HG02943 (cell line): Measurements from ENCODE around the gene RAB6B.

Experiments
- ATAC-seq: cut with Tn5 transposase; IDR thresholded peaks from one replicate; pipeline ENCODE4 v1.9.1; 2021; ENCODE audit warnings: mild to moderate bottlenecking, low read depth, moderate library complexity; ENCODE audit not compliant: unreplicated experiment

RAB6B gene

DNA sequence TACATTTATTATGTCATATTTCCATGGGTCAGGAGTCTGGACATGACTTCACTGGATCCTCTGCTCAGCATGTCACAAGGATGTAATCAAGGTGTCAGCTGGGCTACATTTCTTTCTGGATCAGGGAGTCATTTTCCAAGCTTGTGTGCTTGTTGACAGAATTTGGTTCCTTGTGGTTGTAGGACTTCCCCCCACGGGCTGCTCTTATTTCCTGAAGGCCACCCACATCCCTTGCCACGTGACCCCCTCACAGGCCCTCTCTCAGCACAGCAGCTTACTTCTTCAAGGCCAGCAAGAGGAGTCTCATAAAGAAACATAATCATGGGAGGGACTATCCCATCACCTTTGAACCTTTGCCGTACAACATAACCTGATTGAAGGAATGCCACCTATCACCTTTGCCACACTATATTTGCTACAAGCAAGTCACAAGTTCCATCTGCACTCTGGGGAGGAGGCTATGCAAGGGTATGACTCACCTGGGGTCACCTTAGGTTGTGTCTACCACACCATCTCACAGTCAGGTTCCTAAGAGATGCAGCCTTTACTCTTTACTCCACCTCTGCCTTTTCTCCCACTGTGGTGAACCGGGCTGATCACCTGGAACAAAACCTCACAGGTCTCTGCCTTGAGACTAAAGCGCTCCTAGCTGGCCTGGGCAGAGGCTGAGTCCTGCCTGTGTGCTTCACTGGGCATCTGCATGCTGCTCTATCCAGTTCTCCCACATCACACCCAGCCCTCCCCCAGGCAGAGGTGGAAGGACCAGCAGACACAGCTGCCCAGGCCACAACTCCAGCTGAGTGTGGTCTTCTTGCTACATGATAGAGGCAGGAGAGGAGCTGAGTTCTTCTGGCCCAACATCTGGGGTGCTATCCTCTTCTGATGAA is 13.5 kb downstream of the RAB6B start:
- no peak for ATAC-seq

DNA sequence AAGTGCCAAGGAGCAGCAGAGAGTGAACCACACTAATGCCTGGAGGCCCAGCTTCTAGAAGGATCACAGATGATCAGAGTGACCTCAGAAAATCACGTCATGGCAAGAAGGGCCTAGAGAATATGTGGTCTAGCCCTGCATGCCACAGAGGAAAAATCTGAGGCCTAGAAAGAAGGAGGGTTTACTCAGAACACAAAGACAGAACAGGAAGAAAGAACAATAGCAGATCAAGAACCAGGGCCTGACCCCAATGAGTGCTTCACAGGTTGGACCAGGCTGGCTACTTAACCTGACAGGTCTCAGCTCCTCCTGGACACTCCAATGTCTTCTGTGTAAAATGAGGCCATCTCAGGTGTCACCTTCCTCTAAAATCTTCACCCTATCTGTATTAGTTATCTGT is 14.2 kb downstream of the RAB6B start:
- no peak for ATAC-seq

DNA sequence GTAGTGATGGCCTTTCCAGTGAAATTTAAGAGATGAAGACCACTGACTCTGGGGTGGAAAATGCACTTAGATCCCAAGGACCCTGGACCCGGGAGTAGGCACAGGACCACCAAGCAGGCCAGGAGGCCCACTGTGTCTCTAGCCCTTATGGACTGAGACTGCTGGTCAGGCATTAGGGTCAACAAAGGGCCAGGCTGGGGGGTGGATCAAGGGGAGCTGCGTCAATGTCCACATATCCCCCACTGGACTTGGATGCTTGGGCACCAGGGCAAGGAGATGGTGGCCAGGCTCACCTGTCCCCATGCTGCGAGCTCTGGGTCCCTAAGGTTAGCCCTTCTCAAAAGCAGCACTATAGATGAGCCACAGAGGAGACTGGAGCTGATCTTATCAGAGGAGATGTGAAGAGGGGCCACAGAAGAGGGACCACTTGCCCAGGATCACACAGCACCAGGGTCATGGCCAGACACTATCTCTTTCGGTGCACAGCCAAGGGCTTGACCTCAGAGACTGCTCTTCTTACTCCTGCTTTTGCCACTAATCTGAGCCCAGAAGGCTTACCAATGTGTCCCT is 14.7 kb downstream of the RAB6B start:
- ATAC-seq: no peak

DNA sequence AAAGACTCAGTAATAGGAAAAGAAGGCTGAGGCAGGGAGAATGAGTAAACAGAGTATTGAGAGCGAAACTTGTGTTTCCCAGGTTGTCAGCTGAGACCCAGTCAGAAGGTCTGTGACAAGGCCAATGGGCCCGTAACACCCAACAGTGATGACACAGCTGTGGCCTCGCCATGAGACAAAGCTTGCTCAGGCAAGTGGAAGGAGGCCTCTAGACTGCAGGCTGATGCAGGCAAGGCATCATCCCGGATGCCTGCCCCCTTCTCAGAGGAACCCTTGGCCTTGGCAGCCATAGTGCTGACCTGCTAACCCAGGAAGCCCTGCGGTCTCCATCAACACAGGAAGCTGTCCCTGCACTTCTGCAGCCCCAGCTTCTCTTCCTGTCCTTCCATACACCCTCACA is 15.4 kb downstream of the RAB6B start:
- no peak for ATAC-seq

DNA sequence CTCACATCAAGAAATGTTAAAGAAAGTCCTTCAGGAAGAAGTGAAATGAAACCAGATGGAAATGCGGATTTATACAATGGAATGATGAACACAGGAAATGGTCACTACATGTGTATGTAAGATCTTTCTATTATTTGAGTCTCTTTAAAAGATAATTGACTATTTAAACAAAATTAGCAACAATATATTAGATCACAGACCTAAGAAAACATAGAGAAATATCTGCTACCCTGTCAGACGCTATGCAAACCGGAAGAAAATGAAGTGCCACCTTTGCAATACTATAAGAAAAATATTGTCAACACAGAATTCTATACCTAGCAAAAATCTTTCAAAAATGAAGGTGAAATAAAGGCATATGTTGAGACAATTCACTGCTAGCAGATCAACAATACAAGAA is 17.2 kb downstream of the RAB6B start:
- no peak for ATAC-seq

DNA sequence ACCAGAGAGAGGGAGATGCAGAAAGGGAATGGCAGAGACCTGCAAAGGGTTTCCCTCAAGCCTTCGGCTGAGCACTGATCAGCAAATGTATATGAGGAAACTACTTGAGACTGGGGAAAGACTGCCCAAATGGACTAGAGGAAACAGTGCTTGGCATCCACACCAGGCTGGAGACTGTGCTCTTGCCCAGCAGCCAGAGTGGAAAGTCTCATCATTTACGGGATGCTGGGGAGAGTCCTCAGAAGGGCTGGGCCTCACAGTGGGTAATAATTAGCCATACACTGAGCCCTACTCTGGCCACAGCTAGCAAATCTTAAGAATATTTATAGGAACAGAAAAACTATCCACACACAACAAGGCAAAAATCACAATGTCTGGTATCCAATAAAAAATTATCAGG is 18.5 kb downstream of the RAB6B start:
- ATAC-seq: no peak

DNA sequence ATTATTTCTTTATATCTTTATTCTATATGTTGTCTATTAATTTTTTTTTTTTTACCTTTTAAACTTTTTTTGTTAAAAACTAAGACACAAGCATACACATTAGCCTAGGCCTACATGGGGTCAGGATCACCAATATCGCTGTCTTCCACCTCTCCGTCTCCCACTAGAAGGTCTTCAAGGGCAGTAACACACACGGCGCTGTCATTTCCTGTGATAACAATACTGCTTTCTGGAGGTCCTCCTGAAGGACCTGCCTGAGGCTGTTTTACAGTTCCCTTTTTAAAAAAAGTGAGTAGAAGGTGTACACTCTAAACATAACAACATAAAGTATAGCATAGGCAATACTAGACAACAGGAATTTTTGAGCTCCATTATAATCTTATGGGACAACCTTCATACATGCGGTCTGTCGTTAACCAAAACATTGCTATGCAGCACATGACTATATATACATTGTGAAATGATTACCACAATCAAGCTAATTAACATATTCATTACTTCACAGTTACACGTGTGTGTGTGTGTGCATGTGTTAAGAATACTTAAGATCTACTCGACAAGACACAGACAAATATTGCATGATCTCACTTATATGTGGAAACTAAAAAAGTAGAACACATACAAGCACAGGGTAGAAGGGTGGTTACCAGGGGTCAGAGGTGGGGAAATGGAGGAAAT is 20.8 kb downstream of the RAB6B start:
- ATAC-seq: no peak

DNA sequence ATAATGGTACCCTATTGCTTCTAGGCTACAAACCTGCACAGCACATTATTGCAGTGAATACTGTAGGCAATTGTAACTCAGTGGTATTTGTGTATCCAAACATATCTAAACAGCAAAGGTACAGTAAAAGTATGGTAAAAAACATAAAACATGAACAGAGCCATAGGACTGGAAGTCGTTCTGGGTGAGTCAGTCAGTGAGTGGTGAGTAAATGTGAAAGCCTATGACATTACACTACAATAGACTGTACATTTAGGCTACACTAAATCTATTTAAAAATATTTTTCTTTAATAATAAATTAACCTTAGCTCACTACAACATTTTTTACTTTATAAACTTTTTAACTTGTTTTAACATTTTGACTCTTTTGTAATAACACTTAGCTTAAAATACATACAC is 21.3 kb downstream of the RAB6B start:
- no peak for ATAC-seq

DNA sequence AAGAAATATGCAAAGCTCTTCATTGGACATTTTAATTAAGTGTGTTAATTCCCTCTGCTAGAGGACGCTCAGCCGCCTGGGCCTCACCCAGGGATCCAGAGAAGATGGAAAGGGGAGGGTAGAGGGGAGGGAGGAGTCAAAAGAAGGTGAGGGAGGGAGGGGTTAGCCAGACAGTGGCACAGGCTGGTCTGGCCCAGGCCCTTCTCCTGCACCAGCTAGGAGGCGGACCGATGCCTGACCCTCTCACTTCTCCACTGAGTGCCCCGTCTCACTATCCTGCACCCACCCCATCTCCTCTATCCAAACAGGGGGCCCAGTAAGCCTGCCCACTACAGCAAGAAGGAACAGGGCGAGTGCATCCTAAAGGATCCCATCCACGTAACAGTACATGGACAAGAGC is 22.9 kb downstream of the RAB6B start:
- ATAC-seq: no peak

DNA sequence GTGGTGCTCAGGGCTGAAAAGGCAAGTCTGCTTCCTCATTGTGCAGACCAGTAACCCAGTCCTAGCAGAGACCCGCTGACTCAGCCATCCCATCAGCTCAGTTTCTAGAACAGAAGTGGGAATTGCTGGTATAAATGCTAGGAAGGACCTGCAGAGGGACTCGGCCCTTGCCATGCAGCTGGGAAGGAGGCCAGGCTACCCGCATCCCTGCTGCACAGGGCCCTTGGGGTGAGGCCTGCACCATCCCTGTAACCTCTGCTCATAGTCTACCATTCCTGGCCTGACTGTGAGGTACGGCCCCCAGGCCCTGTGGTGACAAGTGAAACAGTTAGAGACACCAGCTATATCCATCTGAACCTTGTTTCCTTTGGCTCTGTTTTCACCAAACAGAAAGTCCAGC is 23.5 kb downstream of the RAB6B start:
- ATAC-seq: no peak

DNA sequence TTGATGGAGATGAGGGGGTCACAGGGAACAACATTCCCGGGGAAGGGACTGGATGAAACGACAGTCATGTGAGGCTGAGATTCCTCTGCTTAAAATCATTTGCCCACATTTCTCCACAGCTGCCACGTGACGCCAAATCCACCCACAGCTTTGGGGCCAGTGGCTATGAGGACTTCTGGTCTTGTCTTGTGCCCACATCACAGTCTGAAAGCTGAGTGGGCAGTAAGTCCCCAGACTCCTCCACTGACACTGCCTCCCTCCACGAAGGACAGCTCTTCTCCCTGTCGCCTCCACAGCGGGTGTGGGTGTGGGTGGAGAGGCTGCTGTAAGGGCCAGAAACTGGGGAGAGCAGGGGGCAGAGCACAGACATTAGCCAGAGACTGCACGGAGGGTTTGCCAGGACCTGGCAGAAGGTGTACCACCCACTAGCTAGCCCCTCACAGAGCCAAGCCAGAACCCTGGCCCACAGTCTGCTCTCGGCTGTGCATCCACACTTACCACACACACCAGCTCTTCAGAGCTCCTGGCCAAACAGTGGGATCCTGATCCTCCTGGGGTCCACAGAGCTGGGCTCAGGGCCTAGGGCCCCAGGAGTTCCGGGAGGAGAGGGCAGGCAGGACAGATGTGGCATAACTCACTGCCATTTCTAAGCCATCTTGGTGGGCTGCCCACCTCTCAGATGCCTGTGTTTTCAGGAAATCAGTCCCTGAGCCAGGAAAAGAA is 24.2 kb downstream of the RAB6B start:
- no peak for ATAC-seq

DNA sequence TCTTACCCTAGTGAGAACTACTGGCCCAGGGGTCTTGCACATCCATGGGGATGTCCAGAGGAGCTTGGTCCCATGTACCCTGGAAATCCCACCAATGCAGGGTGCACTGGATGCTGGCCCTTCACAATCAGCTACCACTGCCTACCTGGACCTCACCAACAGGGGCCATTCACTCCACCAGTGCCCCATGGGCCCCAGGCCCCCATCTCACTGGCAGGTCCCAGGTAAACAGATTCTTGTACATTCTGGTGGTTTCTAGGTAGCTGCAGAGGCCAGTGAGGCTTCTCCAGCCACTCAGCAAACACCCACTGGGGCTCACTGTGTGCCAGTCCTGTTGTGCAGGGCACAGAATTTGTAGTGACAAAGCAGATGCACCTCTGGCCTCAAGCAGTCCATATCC is 24.9 kb downstream of the RAB6B start:
- ATAC-seq: no peak

DNA sequence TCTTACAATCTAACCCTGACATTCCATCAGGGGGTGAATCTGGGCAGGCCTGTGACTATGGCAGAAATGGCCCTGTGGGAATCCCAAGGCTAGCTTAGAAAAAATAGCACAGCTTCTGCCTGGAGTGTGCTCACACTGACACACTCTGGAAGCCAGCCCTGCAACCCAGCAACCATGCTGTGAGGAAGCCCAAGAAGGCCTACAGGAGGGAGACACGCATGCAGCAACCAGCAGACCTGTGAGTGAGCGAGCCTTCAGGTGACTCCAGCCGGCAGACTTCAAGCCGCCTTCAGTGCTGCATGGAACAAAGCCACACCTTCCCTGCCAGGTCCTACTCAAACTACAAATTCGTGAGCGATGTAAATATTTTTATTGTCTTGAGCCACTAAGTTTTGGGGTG is 26.1 kb downstream of the RAB6B start:
- ATAC-seq: no peak

DNA sequence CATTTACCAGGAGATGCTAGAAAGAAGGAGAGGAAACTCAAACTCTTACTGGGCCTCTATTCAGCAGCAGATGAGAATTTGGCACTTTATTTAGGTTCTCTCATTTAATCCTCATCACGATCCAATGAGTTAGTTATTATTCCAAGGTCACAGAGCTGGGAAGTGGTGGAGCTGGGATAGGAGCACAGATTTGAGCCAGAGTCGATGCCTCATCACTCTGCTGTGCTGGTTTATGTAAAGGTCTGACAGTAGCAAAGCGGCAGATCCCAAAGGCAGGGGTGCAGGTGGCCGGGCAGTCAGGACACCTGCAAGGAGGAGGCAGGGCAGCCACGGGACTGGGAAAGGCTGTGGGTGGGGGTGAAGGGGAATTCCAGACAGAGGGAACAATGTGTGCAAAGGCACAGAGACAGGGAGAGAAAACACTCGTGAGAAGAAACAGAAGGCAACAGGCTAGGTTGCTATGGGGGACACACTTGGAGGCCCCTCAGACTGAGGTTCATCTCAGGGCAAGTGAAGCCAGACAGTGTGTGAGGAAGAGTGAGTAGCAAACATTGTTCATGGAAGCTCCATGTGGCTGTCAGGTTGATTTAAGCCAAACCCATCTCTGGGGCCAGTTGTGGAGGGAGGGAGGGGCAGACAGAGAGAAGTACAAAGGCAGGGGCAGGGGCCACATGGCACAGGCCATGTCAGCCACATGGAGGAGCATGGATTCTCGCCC is 26.8 kb downstream of the RAB6B start:
- no peak for ATAC-seq

DNA sequence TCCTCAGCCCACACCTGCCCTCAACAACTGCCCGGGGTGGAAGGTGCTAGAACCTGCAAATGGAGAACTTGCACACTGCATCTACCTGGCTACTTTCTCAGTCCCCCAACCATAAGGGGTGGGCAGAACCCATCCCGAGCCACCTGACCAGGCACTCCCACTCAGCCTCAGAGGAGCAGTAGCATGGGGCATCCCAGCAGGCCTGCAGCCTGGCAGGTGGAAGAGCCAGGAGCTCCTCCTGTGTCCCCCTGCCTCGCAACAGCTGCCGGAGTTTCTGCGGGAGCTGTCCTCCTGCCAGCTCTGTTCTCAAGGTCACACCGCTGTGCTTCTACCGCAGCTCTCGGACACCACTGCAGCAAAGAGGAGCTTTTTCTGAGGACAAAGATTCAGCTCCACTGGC is 27.5 kb downstream of the RAB6B start:
- ATAC-seq: no peak

DNA sequence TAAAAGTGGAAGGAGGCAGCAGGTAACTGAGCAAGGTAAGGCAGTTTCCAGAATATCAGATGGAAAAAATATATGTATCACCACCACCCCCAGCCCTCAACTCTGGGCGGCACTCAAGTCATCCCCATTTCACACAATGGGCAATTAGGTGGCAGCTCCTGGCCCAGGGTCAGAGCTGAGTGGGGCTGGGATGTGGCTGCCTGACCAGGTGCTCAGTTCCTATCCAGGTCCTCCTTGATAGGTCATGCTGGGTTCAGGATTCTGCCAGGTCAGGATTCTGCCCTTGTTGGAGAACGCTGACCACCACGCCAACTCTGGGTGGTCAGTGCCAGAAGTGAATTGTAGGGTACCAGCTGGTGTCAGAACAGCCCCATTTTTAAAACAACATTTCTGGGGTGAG is 29.5 kb downstream of the RAB6B start:
- ATAC-seq: no peak

DNA sequence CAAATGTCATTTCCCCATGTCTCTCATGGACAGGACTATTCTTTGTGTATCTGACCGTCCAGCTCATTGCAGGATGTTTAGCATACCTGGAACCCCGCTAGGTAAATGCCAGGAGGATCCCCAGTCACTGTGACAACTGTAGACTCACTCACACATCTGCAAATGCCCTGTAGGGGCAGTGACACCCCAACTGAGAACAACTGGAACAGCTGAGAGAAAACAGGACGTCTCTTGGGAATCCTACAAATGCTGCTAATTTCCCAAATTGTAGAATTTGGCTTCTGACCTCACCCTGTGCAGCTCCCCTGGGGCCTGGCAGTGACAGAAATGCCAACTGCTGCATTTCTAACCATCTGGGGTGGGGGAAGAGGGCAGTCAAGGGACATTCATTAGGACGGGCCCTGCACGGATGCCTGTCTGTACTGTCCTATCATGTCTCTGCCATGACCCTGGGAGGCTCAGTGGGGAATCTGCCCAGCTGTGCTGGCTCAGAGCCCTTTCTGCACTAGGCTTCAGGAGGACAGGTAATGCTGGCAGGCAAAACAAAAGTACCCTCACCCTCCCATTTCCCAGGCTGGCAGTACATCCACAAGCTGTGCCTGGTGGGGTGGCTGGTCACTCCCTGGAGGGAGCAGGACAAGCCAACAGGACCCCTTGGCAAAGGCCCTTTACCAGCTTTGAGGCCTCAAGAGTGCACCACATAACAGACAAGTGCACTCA is 30.4 kb downstream of the RAB6B start:
- ATAC-seq: no peak

DNA sequence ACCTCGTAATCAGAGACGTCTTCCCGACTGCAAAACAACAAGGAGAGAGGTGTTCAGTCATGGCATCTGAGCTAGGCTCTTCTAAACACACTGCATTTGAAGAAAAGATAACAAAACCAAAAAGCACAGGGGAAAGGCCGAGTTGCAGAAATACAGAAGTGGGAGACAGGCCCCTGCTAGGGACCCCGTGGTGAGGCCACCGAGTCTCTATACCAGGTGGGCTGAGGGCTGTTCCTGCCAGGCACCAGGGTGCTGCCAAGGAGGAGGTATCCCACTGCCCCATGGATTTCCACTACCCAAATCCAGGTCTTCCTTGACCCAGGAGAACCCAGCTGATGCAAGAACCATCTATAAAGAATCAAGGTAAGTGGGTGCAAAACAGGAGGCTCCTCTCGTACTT is 31.1 kb downstream of the RAB6B start:
- ATAC-seq: no peak

DNA sequence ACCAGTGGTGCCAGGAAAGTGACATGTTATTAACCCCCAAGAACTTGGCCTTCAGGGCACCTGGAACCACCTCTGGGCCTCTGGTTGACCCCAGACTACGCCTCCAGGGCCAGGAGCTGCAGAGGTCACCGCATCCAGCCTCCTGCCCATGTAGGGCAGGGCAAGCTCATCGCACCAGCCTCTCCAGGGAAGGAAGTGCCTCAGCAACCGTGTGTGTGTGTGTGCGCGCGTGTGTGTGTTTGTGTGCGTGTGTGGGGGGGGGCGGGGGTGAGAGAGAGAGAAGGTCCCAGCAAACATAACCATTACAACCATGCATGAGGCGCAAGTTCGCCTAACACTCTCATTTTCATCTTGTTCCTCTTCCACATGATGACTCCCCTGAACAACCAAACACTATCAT is 31.8 kb downstream of the RAB6B start:
- ATAC-seq: no peak

DNA sequence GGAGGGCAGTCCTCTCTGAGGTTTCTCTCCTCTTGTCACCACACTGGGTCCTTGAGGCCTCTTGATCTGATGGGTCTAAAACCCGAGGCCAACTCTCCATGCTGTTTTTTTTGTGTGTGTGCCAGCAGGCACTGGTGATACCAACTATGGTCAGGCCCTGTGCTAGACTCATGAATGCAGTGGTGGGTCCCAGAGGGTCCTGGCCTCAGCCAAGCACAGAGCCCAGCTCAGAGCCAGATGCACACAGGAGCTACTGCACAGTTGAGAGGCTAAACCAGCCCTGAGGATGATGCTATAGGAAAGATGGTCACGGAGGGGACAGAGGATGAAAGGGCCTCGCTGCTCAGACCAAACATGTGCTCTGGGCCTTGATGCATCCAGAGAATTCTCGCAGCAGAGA is 33.5 kb downstream of the RAB6B start:
- no peak for ATAC-seq
